Stimulated activated CD4-positive, alpha-beta T cell treated with anti-CD3 and anti-CD28 coated beads, Interleukin-1b, Interleukin-23, amount 100 ng/mL, for 1 hour (primary cell): Measurements from ENCODE around the gene MICU1.
"Not testable (repeated sequence)": the region's sequence is repeated elsewhere in the genome, so short reads cannot be mapped to it uniquely, and the experiment has no call there.

Experiments
- DNase-seq, 2 donors: peaks; one replicate each; pipeline ENCODE4 v3.0.0-alpha.2; 2020; ENCODE audit warnings: low read depth in 2 of 2

Gene MICU1

GRCh38 chr10:72503694-72504438 is 122.0 kb downstream of the MICU1 start:
- no peak for DNase-seq

GRCh38 chr10:72503241-72503640 is 122.6 kb downstream of the MICU1 start:
- no peak for DNase-seq

GRCh38 chr10:72502581-72502980 is 123.3 kb downstream of the MICU1 start:
- no peak for DNase-seq

- no peak for DNase-seq
These were observed 126.2 kb downstream of the MICU1 start for GRCh38 chr10:72499701-72500100.

GRCh38 chr10:72490951-72491350 is 134.9 kb downstream of the MICU1 start:
- DNase-seq = no peak

GRCh38 chr10:72487521-72487920 is 138.4 kb downstream of the MICU1 start:
- no peak for DNase-seq

GRCh38 chr10:72487116-72487515 is 138.8 kb downstream of the MICU1 start:
- no peak for DNase-seq

GRCh38 chr10:72485701-72486100 is 140.2 kb downstream of the MICU1 start:
- DNase-seq = no peak

- no peak for DNase-seq
These were observed 141.4 kb downstream of the MICU1 start for GRCh38 chr10:72484521-72484920.

- DNase-seq = no peak
These were observed 142.4 kb downstream of the MICU1 start for GRCh38 chr10:72483471-72483870.

GRCh38 chr10:72480861-72481260 is 145.0 kb downstream of the MICU1 start:
- no peak for DNase-seq

GRCh38 chr10:72477463-72477862 is 148.4 kb downstream of the MICU1 start:
- DNase-seq = no peak

- no peak for DNase-seq
These were observed 153.6 kb downstream of the MICU1 start for GRCh38 chr10:72472306-72472705.

- no peak for DNase-seq
These were observed 155.2 kb downstream of the MICU1 start for GRCh38 chr10:72470666-72471065.

- DNase-seq = not testable (repeated sequence)
These were observed 158.8 kb downstream of the MICU1 start for GRCh38 chr10:72467064-72467463.

GRCh38 chr10:72466018-72466417 is 159.9 kb downstream of the MICU1 start:
- no peak for DNase-seq

GRCh38 chr10:72464438-72464837 is 161.4 kb downstream of the MICU1 start:
- DNase-seq = no peak

GRCh38 chr10:72462261-72462660 is 163.6 kb downstream of the MICU1 start:
- no peak for DNase-seq

- DNase-seq = no peak
These were observed 164.8 kb downstream of the MICU1 start for GRCh38 chr10:72461085-72461484.

- no peak for DNase-seq
These were observed 165.5 kb downstream of the MICU1 start for GRCh38 chr10:72460284-72460876.

- no peak for DNase-seq
These were observed 166.6 kb downstream of the MICU1 start for GRCh38 chr10:72459301-72459700.

GRCh38 chr10:72455889-72456595 is 169.8 kb downstream of the MICU1 start:
- no peak for DNase-seq

- DNase-seq = no peak
These were observed 175.9 kb downstream of the MICU1 start for GRCh38 chr10:72449941-72450441.
